GM21619 (cell line): ENCODE measurements around the gene UBE2M.

Source experiments
- ATAC-seq: cut with Tn5 transposase; IDR thresholded peaks from one replicate; pipeline ENCODE4 v1.9.1; 2021; ENCODE audit not compliant: unreplicated experiment

Gene UBE2M

DNA sequence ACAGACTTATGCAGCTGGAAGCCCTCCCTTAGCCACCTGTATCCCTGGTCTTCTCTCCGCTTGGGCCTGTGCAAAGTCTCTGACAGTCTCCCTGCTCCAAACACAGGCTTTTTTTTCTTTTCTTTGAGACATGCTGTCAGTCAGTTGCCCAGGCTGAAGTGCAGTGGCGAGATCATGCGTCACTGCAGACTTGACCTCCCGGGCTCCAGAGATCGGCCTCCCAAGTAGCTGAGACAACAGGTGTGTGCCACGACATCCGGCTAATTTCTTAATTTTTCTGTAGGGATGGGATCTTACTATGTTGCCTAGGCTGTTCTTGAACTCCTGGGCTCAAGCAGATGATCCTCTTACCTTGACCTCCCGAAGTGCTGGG, 13.2 kb upstream of the UBE2M start:
- ATAC-seq: no peak

GRCh38 chr19:58570770-58571574, 12.6 kb upstream of the UBE2M start:
- ATAC-seq: no peak

GRCh38 chr19:58569943-58570670, 11.7 kb upstream of the UBE2M start:
- no peak for ATAC-seq

DNA sequence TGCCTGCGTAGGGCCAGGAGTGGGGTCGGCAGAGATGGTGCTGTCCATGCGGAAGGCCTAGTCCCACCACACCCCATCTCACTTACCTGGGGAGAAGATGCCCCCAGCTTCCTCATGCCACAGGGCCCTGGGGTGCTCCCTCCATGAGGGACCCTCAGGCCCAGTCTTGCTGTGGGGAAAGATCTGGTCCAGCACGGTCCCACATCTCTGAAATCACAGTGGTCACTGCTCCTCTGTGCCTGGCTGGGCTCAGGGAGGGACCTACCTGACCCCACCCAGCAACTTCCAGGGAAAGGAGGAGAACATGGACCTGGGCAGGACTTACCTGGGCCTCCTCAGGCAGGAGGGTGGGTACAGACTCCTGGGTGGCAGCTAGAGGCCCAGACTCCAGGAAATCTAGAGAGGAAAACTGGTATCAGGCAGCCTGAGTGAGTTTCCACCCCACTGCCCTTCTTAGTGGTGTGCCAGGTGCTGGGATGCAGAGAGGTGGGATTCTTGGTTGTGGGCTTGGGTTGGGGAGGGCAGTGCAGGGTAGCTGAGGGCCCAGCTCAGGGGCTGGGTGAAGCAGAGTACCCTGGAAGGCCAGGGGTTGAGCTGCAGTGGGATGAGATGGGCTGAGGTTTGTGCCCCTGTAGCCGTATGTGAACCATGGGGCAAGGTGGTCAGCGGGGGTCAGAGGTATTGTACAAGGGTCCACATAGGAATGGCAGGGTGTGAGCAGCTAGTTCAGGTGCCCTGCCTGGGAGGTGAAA, 11.0 kb upstream of the UBE2M start:
- no peak for ATAC-seq

- ATAC-seq: no peak
These were observed 10.2 kb upstream of the UBE2M start for GRCh38 chr19:58568453-58569130.

DNA sequence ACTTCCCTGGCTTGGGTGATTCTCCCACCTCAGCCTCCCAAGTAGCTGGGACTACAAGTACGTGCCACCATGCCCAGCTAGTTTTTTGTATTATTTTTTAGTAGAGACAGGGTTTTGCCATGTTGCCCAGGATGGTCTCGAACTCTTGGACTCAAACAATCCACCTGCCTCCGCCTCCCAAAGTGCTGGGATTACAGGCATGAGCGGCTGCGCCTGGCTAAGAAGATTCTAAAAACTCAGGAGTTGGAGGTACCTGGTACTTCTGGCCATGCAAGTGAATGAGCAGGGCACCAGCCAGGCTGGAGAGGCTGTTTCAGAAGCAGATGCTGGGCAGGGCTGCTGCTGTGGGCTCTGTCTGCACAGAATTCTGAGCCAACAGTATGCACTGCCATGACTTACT, 8.6 kb upstream of the UBE2M start:
- ATAC-seq: no peak

- no peak for ATAC-seq
These were observed 5.4 kb upstream of the UBE2M start for GRCh38 chr19:58563823-58564222.

GRCh38 chr19:58563034-58563573, 4.7 kb upstream of the UBE2M start:
- no peak for ATAC-seq

DNA sequence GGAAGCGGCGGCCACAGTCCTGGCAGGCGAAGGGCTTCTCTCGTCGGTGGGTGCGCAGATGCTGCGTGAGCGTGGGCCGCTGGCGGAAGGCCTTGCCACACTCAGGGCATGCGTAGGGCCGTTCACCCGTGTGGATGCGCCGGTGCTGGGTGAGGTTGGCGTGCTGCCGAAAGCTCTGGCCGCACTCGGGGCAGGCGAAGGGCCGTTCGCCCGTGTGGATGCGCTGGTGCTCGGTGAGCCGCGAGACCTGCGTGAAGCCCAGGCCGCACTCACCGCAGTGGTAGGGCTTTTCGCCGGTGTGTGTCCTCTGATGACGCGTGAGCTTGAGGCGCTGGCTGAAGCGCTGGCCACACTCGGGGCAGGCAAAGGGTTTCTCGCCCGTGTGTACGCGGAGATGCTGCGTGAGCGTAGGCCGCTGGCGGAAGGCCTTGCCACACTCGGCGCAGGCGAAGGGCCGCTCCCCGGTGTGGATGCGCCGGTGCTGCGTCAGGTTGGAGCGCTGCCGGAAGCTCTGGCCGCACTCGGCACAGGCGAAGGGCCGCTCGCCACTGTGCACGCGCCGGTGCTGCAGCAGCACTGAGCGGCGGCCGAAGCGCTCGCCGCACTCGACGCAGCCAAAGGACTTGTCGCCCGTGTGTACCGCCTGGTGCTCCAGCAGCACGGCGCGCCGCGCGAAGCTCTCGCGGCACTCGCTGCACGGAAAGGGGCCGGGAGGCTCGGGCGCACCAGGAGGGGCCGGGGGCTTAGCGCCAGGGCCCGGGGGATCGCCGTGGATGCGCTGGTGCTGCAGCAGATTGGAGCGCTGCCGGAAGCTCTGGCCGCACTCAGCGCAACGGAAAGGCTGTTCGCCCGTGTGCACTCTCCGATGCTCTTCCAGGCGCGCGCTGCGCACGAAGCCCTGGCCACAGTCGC, 4.0 kb upstream of the UBE2M start:
- ATAC-seq: no peak

GRCh38 chr19:58561373-58562121, 3.1 kb upstream of the UBE2M start:
- ATAC-seq: no peak

- ATAC-seq: no peak
These were observed 2.5 kb upstream of the UBE2M start for GRCh38 chr19:58560921-58561320.

DNA sequence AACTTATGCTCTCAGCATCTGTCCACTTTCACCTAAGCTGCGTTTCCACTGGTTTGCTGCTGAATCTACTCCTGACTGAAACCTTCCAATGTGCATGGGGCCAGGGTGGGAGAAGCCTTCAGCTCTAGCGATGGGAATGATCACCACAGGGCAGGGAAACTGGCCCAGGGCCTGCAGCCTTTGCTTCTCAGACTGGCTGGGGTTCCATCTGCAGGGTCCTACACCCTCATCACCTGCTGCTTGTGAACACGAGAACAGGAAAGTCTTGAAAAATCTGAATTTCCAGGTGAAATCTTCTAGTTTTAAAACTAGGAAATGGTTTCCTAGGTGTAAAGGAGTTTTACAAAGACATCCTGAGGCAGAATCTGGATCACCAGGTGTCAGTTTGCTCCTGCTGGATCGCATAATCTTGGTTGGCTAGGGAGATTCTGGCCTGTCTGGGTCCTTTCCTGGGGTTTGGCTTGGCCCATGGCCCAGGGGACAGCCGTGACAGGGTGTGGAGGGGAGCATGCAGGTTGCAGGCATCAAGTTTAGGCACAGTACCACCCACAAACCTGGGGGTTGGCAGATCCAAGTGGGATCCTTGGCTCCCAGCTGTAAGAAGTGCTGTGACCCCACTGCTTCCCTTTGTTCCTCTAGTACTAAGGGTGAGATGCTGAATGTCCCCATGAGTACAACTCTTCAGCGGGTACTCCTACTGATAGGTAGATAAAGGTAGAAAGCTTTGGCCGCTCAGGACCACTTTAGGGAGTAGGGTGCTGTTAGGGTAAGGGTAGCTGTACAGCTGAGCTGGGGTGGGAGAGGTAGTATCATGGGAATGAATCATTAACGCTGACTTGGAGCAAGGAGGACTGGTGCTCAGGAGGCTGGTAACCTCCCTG, 1.8 kb upstream of the UBE2M start:
- no peak for ATAC-seq

GRCh38 chr19:58559275-58560006, 1.0 kb upstream of the UBE2M start:
- ATAC-seq: peak; percentile 18

DNA sequence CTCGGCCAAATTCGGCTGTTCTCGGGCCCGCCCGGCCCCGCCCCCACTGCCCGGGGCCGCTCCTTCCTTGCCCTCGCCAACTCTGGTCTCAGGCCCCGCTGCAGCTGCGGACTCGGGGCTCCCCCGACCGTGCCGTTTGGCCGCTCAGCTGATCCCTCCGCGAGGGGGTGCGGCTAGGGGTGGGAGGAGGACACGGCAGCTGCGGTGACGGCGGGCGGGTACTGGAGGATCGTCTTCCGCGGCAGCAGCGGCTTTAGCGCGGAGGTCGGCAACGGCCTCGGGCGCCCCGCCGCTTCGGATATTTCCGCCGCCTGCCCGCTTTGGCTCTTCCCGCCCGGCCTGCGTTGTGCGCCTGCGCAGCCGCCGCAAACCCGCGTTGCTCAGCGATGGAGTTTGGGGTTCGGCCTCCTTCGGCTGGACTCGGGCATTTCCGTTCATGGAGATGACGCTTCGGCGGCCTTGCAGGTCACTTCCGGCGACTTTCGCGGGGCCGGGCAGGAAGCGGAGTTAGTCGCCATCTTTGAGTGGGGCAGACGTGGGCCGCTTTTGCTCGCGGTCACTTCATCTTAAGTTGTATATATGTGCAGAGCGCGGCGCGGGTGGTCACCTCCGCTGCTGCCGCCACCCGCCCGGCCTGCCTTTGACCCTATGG, 338 bp upstream of the UBE2M start:
- ATAC-seq: peak; percentile 43

GRCh38 chr19:58557221-58558065, 968 bp downstream of the UBE2M start:
- no peak for ATAC-seq

DNA sequence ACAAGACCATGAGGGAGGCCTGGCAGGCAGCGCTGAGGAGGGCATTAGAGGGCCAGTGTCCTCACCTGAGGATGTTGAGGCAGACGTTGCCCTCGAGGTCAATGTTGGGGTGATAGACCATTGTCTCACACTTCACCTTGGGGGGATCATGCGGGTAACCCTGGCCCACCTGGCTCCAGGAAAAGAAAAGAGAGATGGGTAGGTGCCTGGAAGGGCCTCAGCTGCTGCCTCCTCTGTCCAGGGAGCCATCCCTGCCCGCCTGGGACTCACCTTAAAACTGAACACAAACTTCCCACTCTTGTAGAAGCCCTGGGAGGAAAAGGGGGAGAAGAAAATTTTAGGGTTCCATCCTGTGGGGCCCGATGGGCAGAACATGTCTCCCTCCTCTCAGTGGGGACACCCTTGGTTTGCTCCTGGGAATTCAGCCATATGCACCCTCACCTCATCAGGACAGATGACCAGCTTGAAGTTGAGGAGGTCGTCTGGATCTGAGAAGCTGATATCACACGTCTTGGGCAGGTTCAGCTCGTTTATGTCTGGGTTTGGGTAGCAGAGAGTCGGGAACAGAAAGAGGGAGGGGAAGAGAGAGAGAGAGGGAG, 1.7 kb downstream of the UBE2M start:
- no peak for ATAC-seq
